K562 (cell line): ENCODE data around the gene RDH13. TPM values are rescaled to one million over a fixed set of nuclear protein-coding genes. Genes with fewer than 3 reads are reported as not detected.
A peak's percentile ranks its signal among the peaks of the same experiment; 100 is the strongest.

Experiments
- BHLHE40 ChIP-seq: IDR thresholded peaks from 2 replicates; pipeline ENCODE4 v1.6.1; 2011; ENCODE audit warnings: low read length, improper control_type of control experiment
- CBX3 ChIP-seq, 2 experiments: IDR thresholded peaks; 1 replicate in 1 of 2; 2 replicates in 1 of 2; pipeline ENCODE4 v1.6.1; 2012; ENCODE audit warnings: inconsistent platforms in 2 of 2, low read length in 2 of 2, borderline replicate concordance in 1 of 2, control low read depth in 1 of 2
- CHCHD3 ChIP-seq: fragments of 250-450 bp; sonication (Bioruptor Pico); IDR thresholded peaks from 2 replicates; pipeline ENCODE4 v2.1.2; 2022; ENCODE audit warnings: mild to moderate bottlenecking
- DMBX1 ChIP-seq: fragments of 250-450 bp; sonication (Bioruptor Pico); IDR thresholded peaks from 2 replicates; pipeline ENCODE4 v1.8.0; 2022; ENCODE audit warnings: inconsistent platforms, mild to moderate bottlenecking, moderate library complexity, borderline replicate concordance
- HMGXB4 ChIP-seq: sonication (generic); formaldehyde crosslinking; IDR thresholded peaks from 2 replicates; pipeline ENCODE4 v1.8.1; 2023; ENCODE audit warnings: mild to moderate bottlenecking, missing genetic modification reagents
- MGA ChIP-seq: fragments of 450-650 bp; IDR thresholded peaks from 2 replicates; pipeline ENCODE4 v1.6.1; 2016; ENCODE audit warnings: mild to moderate bottlenecking, moderate library complexity
- PTTG1 ChIP-seq: fragments of 450-650 bp; IDR thresholded peaks from 2 replicates; pipeline ENCODE4 v1.6.1; 2016; ENCODE audit warnings: low read depth, mild to moderate bottlenecking, missing genetic modification characterization, missing compliant biosample characterization
- RFX1 ChIP-seq: fragments of 450-650 bp; IDR thresholded peaks from 2 replicates; pipeline ENCODE4 v1.6.1; 2016; ENCODE audit warnings: mild to moderate bottlenecking, moderate library complexity
- ZC3H8 ChIP-seq: fragments of 450-650 bp; IDR thresholded peaks from 2 replicates; pipeline ENCODE4 v1.6.1; 2017
- ZEB2 ChIP-seq: fragments of 450-650 bp; IDR thresholded peaks from 2 replicates; pipeline ENCODE4 v1.6.1; 2016
- polyA plus RNA-seq, 8 experiments: library from polyadenylated mRNA; depleted of rRNA in 4 of 8; stranded (reverse) in 5 of 8; unstranded in 3 of 8; fragments of >200 nt; fragmentation: Nextera tagmentation in 2 of 8; fragmentation: Illumina TruSeq in 1 of 8; extraction: Ambion mirVana in 2 of 8; extraction: Trizol in 1 of 8; gene quantifications; 2 replicates each; pipeline versions ENCODE4 v1.2.1 to v1.2.3, GENCODE V29; 2011 to 2014; ENCODE audit warnings: inconsistent platforms in 1 of 8, missing spikeins in 1 of 8
- total RNA-seq, 7 experiments: library from RNA; depleted of rRNA in 6 of 7; stranded (reverse); fragments of >200 nt in 6 of 7; fragmentation: Illumina TruSeq in 2 of 7; extraction: Trizol in 2 of 7; gene quantifications; 2 replicates each; pipeline versions ENCODE4 v1.2.1 to v1.2.3, GENCODE V29; 2011 to 2021; ENCODE audit warnings: low replicate concordance in 1 of 7
- TF ChIP-seq, protein P1 (sequence below): fragments of 250-450 bp; sonication (Bioruptor Pico); IDR thresholded peaks from 2 replicates; pipeline ENCODE4 v1.8.0; 2022; ENCODE audit warnings: moderate library complexity, mild to moderate bottlenecking, inconsistent platforms

The RDH13 gene
- total and polyA plus RNA-seq, 9 of the 15 experiments (the other 6 are each of a cell fraction or from before 2014, with no cell fraction given), result 7.5 to 70.3 (median 39.5) TPM

DNA sequence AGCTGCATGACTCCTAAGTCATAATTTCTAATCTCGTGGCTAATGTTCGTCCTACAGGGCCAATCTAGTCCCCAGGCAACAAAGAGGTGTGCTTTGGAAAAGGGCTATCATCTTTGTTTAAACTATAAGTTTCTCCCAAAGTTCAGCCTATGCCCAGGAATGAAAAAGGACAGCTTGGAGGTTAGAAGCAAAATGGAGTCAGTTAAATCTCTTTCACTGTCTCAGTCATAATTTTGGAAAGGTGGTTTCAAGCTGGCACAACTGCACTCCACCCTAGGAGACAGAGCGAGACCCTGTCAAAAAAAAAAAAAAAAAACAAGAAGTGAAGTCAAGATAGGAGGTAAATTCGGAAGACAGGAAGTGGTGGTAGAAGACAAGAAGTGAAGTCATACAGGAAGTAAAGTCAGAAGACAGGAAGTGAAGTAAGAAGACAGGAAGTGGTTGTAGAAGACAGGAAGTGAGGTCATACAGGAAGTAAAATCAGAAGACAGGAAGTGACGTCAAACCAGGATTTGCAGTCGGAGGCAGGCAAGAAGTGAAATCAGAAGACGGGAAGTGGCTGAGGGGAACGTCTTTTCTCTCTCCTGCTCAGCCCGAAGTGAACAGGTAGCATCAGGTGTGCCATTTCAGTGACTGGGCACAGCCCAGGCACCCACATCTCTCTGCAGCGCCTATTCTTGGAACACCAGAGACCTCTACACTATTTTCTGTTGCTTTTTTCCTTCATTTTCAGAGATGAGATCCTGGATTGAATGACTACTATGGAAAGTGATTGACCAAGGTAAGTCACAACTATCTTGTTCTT lies 57.1 kb downstream of the RDH13 start (continued):
- TF ChIP-seq CHCHD3 (CRISPR knock-in tag) (no peak), HMGXB4 (CRISPR knock-in tag) (no peak), DMBX1 (CRISPR knock-in tag) (peak; percentile 46; the same call in 1 of the 2 replicates), MGA (no peak), ZEB2 (peak; percentile 96), PTTG1 (tag) (peak; percentile 44; the same call in 1 of the 2 replicates), ZC3H8 (peak; percentile 24; the same call in 1 of the 2 replicates), BHLHE40 (peak; percentile 34; the same call in 1 of the 2 replicates), RFX1 (no peak), CBX3 (IDR thresholded peaks at IDR 0.05; ENCODE audit: borderline replicate concordance in 1 of 2, low read length in 2 of 2) (peak in 1 of 2 experiments; percentile 64; a peak in 1 of 3 replicates)
- TF ChIP-seq, protein P1, sequence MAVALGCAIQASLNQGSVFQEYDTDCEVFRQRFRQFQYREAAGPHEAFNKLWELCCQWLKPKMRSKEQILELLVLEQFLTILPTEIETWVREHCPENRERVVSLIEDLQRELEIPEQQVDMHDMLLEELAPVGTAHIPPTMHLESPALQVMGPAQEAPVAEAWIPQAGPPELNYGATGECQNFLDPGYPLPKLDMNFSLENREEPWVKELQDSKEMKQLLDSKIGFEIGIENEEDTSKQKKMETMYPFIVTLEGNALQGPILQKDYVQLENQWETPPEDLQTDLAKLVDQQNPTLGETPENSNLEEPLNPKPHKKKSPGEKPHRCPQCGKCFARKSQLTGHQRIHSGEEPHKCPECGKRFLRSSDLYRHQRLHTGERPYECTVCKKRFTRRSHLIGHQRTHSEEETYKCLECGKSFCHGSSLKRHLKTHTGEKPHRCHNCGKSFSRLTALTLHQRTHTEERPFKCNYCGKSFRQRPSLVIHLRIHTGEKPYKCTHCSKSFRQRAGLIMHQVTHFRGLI (CRISPR knock-in tag), result no peak
